ENCODE measurements around the gene ERMARD.

DNA sequence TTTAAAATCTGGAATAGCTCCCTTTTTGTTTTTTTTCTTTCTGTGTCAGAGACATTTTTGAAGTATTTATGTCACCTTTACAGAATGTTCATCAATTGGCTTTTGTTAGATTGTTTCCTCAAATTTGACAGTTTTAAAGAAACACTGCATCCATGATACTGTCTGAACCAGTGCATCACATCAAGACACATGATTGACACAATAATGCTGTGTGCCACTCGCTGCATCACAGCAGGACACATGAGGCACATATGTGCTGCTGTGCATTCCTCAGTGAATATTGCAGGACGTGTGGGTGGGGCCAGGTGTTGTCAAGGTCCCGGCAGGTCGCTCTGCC, 37.4 kb downstream of the ERMARD start:
- TF ChIP-seq EP300 (IDR thresholded peaks at IDR 0.05) (no peak), POLR2AphosphoS5 (IDR thresholded peaks at IDR 0.05) (no peak)

Measured in gastroesophageal sphincter (tissue), 2 donors.